GM18909 (cell line): ENCODE measurements around the gene TMEM266.

Experiments
- ATAC-seq: cut with Tn5 transposase; IDR thresholded peaks from one replicate; pipeline ENCODE4 v1.9.1; 2021; ENCODE audit warnings: mild to moderate bottlenecking; ENCODE audit not compliant: unreplicated experiment, poor library complexity

TMEM266 gene

DNA sequence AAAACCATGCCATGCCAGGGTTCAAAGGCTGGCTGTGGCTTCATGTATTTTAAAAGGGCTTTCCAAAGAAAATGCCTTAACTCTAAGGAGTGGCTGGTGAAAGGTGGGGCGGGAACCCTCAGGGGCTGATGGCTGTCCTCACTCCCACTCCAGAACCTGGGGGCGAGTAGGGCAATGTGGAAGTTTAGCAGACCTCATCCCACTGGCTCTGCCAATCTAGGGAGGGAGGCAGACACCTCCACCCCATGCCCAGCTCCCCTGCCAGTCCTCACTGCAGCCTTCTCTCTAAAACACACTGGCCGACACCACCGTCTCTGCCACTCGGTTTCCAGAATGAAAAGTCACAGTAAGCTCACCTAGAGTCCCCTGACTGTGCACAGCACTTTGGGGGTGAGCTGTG lies 99.5 kb downstream of the TMEM266 start:
- ATAC-seq, result no peak

DNA sequence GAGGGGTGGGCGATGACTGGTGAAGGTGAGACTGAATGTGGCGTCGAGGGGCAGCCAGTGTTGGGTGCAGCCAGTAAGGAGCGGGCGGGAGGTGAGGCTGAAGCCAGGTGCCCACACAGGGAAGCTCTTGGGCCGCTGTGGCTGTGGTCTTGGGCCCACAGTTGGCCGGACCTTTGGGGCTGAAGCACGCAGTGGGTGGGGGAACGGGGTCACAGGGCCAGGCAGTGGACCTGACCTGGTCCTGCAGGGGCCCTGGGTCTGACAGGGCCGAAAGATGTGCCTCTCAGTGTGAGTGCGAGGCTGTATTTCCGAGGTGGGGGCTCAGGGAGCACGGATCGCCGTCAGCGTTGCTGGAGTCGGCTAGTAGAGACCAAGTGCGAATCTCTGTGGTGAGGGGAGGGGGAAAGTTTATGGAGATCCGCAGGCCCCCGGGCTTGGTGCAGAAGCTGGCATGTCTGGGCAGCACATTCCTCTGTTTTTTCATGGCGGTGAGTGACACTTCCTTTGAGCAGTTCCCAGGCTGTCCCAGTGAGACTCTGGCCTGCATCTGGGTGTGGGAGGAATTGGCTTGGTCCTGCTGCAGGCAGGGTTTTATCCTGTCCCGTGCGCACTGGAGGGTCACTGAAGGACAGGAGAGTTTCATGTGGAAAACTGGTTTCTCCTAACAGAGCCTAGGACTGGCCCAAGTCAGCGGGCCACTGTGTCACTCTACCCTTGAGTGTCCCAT lies 100.8 kb downstream of the TMEM266 start:
- no peak for ATAC-seq

- no peak for ATAC-seq
Measured at GRCh38 chr15:76161153-76162035, 101.6 kb downstream of the TMEM266 start.

DNA sequence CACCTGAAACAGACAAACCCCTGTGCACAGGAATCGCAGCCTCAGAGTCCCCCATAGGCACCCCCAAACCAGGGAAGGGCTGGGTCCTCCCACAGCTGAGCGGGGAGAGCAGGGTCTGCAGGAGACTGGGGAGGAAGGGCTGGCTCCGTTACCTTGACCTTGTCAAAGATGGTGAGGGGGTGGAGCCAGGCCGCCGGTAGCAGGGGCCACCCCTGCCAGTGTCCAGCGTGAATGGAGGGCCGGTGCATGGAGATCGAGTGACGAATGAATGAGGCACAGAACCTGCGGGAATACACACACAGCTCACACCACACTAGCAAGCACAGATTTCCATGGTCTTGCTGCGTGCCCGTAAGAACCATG lies 102.2 kb downstream of the TMEM266 start:
- ATAC-seq, result no peak

- ATAC-seq, result no peak
Measured at GRCh38 chr15:76162784-76163456, 103.1 kb downstream of the TMEM266 start.

GRCh38 chr15:76163457-76164295 lies 103.9 kb downstream of the TMEM266 start:
- no peak for ATAC-seq

DNA sequence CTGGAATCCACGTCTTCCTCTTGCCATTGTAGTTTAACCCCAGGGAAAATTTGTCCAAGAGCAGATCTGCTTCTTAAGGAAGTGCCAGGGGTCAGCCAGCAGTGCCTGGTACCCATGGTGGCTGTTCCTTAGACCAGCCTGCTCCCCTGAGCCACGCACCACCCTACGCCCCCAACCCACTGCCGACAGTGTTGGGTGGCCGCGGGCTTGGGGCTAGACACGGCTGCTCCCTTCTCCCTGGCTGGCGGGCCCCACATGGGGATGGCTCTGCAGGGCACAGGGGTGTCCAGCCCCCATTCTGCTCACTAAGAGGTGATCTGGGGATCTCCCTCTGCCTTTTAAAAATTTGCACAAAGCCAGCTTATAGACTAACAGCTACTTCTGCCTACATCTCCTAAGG lies 104.8 kb downstream of the TMEM266 start:
- ATAC-seq, result no peak

DNA sequence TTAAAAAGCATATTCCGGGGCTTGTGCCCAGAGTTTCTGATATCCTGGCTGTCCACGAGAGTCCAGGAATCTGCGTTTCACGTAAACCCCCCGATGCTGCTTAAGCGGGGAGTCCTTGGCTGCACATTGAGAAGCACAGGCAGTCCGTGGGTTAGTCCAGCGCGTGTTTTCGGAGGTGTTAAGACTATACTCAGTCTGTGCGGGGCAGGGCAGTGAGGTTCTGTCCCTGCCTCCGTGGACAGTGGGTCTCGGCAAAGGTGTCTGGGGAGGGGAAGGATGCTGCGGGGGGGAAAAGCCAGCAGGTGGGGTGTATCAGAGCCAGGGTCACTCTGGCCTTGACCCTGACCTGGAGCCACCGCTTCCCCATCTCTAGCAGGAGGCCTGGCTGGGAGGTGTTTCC lies 106.2 kb downstream of the TMEM266 start:
- no peak for ATAC-seq

GRCh38 chr15:76168237-76168984 lies 108.6 kb downstream of the TMEM266 start:
- no peak for ATAC-seq

- ATAC-seq, result no peak
Measured at GRCh38 chr15:76169018-76169417, 109.2 kb downstream of the TMEM266 start.

- ATAC-seq, result no peak
Measured at GRCh38 chr15:76169911-76170800, 110.4 kb downstream of the TMEM266 start.

- ATAC-seq, result no peak
Measured at GRCh38 chr15:76172782-76173181, 113.0 kb downstream of the TMEM266 start.

DNA sequence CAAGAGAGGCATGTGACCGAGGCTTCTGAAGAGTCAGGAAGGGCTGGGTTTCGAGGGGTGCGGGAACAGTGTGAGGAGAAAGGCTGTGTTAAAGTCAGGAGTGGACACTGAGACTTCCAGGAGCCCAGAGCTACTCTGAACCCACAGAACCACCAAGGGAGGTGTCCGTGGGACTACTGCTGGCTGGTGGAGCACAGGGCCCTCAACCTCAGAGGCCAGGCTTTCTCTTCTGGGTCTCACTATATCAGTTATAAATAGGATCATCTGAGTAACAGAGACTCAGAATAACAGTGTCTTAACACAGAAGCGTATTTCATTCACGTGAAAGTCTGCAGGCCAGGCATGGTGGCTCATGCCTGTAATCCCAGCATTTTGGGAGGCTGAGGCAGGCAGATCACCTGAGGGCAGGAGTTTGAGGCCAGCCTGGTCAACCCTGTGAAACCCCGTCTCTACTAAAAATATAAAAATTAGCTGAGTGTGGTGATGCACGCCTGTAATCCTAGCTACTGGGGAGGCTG lies 113.6 kb downstream of the TMEM266 start:
- no peak for ATAC-seq

DNA sequence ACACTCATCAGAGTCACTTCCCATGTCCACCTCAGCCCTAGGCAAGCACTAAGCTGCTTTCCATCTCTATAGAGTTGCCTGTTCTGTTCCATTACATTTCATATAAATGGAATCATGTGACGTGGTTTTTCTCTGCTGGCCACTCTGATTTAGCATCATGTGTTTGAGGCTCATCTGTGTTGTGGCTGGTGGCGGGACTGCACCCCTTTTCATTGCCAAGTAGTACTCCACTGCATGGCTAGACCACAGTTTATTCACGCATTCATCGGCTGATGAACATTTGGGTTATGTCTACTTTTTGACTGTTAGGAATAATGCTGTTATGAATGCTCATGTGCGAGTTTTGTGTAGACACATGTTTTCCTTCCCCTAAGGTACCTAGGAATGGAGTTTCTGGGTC lies 114.9 kb downstream of the TMEM266 start:
- no peak for ATAC-seq

GRCh38 chr15:76175442-76175841 lies 115.7 kb downstream of the TMEM266 start:
- no peak for ATAC-seq

DNA sequence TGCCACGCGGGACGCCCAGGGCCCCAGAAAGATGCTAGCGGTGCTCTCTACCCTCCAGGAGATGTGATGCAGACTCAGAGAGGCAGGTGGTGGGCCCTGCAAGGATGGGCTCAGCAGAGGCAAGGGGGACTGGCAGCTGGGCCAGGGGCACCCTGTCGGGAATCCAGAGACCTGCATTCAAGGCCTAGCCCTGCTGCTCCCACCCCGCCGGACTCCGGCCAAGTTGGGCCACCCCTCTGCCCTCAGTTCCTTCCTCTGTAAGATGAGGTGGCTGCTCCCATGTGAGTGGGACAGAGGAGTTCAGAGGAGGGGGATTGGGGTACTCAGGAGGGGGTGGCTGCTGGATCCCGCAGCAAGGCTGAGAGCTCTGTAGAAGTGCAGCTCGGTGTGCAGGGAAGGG lies 116.3 kb downstream of the TMEM266 start:
- ATAC-seq, result no peak

- no peak for ATAC-seq
Measured at GRCh38 chr15:76176487-76177085, 116.8 kb downstream of the TMEM266 start.

DNA sequence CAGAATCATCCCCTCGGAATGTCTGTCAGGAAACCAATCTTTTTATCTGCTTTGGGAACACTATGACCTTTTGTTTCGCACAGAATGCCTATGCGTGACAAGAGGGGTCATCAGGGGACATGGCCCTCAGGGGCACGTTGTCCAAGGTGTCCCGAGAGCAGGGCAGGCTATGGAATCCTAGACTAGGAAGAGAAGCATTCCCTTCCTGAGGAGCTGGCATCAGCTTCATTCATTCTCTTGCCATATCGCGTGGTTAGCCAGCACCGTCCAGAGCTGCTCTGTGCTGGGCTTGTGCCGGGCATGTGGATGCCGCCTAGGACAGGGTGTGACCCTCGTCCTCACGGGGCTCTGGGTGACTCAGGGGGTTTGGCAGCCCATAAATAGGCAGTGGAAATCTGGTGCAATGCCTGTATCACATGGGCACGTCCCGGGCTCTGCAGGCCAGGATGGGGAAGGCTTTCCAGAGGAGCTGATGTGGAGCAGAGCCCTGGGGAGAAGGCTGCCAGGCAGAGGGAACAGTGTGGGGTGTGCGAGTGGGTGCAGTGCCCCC lies 117.8 kb downstream of the TMEM266 start:
- ATAC-seq, result no peak
